B cell (primary cell): ENCODE data around the gene CARMIL1.

Experiments used
- EZH2 ChIP-seq: IDR thresholded peaks from 2 replicates; pipeline ENCODE4 v1.6.1; 2012; ENCODE audit warnings: borderline replicate concordance, low read depth, mild to moderate bottlenecking, moderate library complexity, low read length; ENCODE audit not compliant: insufficient read depth, poor library complexity, severe bottlenecking
- TF ChIP-seq, protein P1 (sequence below): fragments of 200-600 bp; IDR thresholded peaks from one replicate; pipeline ENCODE4 v1.8.0; 2022; ENCODE audit warnings: antibody characterized with exemption, mild to moderate bottlenecking

DNA sequence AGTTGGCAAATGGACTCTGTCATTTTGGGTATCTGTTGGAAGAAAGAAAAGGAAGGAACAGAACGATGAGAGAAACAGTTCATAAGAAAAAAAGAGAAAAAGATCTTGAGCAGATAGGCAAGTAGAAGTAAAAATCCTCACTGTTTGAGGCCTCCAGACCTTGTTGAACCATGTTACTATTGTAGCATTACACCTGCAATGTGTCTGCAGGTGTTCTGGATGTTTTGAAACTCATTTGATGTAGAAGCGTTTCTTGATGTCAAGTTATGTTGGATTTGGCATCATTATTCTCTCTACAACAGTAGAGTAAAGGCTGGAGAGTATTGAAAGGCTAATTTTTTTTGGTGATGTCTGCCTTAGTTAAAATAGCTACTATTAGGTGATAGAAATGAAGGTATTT lies 108.7 kb downstream of the CARMIL1 start:
- TF ChIP-seq, protein P1, sequence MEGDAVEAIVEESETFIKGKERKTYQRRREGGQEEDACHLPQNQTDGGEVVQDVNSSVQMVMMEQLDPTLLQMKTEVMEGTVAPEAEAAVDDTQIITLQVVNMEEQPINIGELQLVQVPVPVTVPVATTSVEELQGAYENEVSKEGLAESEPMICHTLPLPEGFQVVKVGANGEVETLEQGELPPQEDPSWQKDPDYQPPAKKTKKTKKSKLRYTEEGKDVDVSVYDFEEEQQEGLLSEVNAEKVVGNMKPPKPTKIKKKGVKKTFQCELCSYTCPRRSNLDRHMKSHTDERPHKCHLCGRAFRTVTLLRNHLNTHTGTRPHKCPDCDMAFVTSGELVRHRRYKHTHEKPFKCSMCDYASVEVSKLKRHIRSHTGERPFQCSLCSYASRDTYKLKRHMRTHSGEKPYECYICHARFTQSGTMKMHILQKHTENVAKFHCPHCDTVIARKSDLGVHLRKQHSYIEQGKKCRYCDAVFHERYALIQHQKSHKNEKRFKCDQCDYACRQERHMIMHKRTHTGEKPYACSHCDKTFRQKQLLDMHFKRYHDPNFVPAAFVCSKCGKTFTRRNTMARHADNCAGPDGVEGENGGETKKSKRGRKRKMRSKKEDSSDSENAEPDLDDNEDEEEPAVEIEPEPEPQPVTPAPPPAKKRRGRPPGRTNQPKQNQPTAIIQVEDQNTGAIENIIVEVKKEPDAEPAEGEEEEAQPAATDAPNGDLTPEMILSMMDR: no peak
- no peak for TF ChIP-seq EZH2
